Osteoblast (primary cell): ENCODE data around the gene SMIM5. TPM values are rescaled to one million over a fixed set of nuclear protein-coding genes. Genes with fewer than 3 reads are reported as not detected.

ENCODE experiments used
- DNase-seq: peaks from one replicate; pipeline ENCODE4 v3.0.0; 2011; ENCODE audit warnings: low spot score, mixed read lengths; ENCODE audit not compliant: insufficient read length; ENCODE audit errors: missing footprints
- H2AFZ ChIP-seq: 2 replicates; pipeline ENCODE4 v1.6.0; 2011; ENCODE audit warnings: mild to moderate bottlenecking, low read length
- H3K27ac ChIP-seq: 2 replicates; pipeline ENCODE4 v1.5.1; 2011; ENCODE audit warnings: mild to moderate bottlenecking, low read depth, low read length, moderate library complexity
- H3K27me3 ChIP-seq: 2 replicates; pipeline ENCODE4 v1.6.0; 2012; ENCODE audit warnings: mild to moderate bottlenecking, control low read depth, inconsistent platforms, low read length, moderate library complexity; ENCODE audit not compliant: insufficient read depth
- H3K36me3 ChIP-seq: 2 replicates; pipeline ENCODE4 v1.5.1; 2011; ENCODE audit warnings: mild to moderate bottlenecking, low read length, control low read depth, moderate library complexity; ENCODE audit not compliant: insufficient read depth
- H3K4me1 ChIP-seq: 2 replicates; pipeline ENCODE4 v1.5.1; 2011; ENCODE audit warnings: mild to moderate bottlenecking, low read length, control low read depth, moderate library complexity; ENCODE audit not compliant: insufficient read depth
- H3K4me2 ChIP-seq: 2 replicates; pipeline ENCODE4 v1.6.0; 2011; ENCODE audit warnings: mild to moderate bottlenecking, low read length; ENCODE audit not compliant: insufficient read depth
- H3K4me3 ChIP-seq: fragments of 200-600 bp; sonication (generic); 3 replicates; pipeline ENCODE4 v1.5.1; 2012; ENCODE audit warnings: mild to moderate bottlenecking, low read length, inconsistent platforms; ENCODE audit not compliant: insufficient read depth
- H3K79me2 ChIP-seq: 2 replicates; pipeline ENCODE4 v1.6.0; 2012; ENCODE audit warnings: mild to moderate bottlenecking, low read length, control low read depth, inconsistent platforms; ENCODE audit not compliant: insufficient read depth
- H3K9me3 ChIP-seq: 2 replicates; pipeline ENCODE4 v1.5.1; 2011; ENCODE audit warnings: low read depth, low read length, control low read depth
- H4K20me1 ChIP-seq: 2 replicates; pipeline ENCODE4 v1.6.0; 2012; ENCODE audit warnings: mild to moderate bottlenecking, low read length, control low read depth; ENCODE audit not compliant: insufficient read depth
- total RNA-seq: library from RNA; depleted of rRNA; stranded (reverse); fragments of >200 nt; gene quantifications from 2 replicates; pipeline ENCODE4 v1.2.3, GENCODE V29; 2012
- TF ChIP-seq, protein P1 (sequence below): IDR thresholded peaks from 2 replicates; pipeline ENCODE4 v1.5.1; 2011; ENCODE audit warnings: mild to moderate bottlenecking, low read depth, low read length, moderate library complexity; ENCODE audit errors: extremely low read depth

SMIM5 gene
- total RNA-seq, 1 donor = not detected

DNA sequence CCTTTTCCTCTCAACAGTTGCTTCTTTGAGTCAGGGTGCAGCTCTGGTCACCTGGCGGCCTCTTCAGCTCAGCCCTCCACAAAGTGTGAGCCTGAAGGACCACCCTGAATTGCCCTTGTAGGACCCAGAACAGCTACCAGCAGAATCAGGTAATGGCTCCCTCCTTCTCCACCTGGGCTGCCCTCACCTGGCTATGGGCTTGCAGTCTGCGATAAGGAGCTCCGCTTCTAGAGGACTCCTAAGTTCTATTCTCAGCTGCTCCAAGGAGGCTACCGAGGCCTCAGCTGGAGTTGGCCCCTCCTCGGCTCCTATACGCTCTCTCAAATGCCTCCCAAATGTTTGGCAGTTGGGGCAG, 13.4 kb downstream of the SMIM5 start:
- Histone ChIP-seq H3K79me2 (no peaks in the 10 kb centered on the region), H2AFZ (no peak overlapping the region), H3K4me3 (no peak overlapping the region), H3K9me3 (no peaks in the 10 kb centered on the region), H3K27me3 (no peaks in the 10 kb centered on the region), H3K4me1 (no peaks in the 10 kb centered on the region), H3K27ac (no peak overlapping the region), H3K4me2 (no peak overlapping the region), H4K20me1 (no peaks in the 10 kb centered on the region), H3K36me3 (peaks cover 23% of the 10 kb centered on the region)
- no peak for DNase-seq
- TF ChIP-seq, protein P1, sequence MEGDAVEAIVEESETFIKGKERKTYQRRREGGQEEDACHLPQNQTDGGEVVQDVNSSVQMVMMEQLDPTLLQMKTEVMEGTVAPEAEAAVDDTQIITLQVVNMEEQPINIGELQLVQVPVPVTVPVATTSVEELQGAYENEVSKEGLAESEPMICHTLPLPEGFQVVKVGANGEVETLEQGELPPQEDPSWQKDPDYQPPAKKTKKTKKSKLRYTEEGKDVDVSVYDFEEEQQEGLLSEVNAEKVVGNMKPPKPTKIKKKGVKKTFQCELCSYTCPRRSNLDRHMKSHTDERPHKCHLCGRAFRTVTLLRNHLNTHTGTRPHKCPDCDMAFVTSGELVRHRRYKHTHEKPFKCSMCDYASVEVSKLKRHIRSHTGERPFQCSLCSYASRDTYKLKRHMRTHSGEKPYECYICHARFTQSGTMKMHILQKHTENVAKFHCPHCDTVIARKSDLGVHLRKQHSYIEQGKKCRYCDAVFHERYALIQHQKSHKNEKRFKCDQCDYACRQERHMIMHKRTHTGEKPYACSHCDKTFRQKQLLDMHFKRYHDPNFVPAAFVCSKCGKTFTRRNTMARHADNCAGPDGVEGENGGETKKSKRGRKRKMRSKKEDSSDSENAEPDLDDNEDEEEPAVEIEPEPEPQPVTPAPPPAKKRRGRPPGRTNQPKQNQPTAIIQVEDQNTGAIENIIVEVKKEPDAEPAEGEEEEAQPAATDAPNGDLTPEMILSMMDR = no peak

DNA sequence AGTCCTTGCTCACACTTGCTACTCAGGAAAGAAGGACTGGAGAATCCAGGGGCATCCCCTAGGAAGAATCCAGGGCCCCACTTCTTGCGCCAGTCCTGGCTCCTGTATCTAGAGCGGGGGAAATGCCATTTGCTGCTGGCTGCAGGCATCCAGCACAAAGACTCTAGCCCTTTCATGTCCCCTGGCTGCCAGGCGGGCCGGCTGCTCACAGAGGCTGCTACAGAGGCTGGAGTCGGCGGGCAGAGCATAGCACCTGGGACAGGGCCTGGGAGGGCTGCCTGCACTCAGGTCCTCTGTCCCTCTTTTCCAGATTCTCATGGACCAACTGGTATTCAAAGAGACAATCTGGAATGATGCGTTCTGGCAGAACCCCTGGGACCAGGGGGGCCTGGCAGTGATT, 13.8 kb downstream of the SMIM5 start:
- no peaks in the 10 kb centered on the region for H3K79me2 ChIP-seq
- no peak overlapping the region for H3K4me3 ChIP-seq
- H3K9me3 ChIP-seq = no peaks in the 10 kb centered on the region
- H2AFZ ChIP-seq = no peak overlapping the region
- H3K36me3 ChIP-seq = peaks cover 23% of the 10 kb centered on the region
- no peaks in the 10 kb centered on the region for H3K27me3 ChIP-seq
- H3K4me2 ChIP-seq = no peak overlapping the region
- no peaks in the 10 kb centered on the region for H3K4me1 ChIP-seq
- TF ChIP-seq, protein P1 = no peak
- H4K20me1 ChIP-seq = no peaks in the 10 kb centered on the region
- no peak for DNase-seq
- no peak overlapping the region for H3K27ac ChIP-seq

DNA sequence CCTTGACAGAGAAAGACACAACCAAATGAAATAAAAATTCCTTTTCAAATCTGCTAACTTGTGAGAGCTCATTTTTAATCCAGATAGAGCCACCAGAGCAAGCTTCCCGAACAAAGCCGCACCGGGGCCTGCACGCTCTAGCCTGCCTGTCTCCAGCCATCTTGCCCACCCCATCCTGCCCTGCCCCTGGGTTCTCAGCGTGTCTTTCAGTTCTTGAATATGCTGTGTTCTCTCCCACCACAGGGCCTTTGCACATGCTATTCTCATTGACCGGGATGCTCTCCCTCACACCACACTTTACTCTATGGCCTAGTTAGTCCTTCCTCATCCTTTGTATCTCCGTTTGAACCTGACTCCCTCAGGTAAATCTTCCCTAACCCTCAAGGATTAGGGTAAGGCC, 14.7 kb downstream of the SMIM5 start:
- Histone ChIP-seq H3K79me2 (no peaks in the 10 kb centered on the region), H3K27me3 (no peaks in the 10 kb centered on the region), H2AFZ (no peak overlapping the region), H3K4me3 (no peak overlapping the region), H3K36me3 (peaks cover 23% of the 10 kb centered on the region), H4K20me1 (no peaks in the 10 kb centered on the region), H3K9me3 (no peaks in the 10 kb centered on the region), H3K4me2 (no peak overlapping the region), H3K27ac (no peak overlapping the region), H3K4me1 (no peaks in the 10 kb centered on the region)
- no peak for DNase-seq
- TF ChIP-seq, protein P1 = no peak

DNA sequence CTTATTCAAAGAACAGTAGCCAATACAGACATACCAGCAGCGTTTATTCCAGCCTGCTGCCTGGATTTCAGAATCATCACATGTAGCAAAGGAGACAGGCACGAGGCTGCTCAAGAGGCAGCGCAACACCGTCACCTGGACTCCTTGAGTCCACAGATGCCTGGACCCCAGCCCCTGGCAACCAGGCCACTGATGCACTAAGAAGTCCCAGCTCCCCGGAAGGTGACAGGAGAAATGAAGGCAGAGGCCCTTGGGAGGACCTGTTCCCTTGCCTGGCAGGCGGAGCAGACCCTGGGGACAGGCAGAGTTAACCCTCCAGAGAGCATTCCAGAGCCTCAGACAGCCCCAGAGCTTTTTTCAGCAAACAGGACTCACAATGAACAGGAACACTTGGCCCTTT, 16.5 kb downstream of the SMIM5 start:
- Histone ChIP-seq H3K27ac (no peak overlapping the region), H2AFZ (no peak overlapping the region), H3K4me3 (no peak overlapping the region), H3K79me2 (no peaks in the 10 kb centered on the region), H4K20me1 (no peaks in the 10 kb centered on the region), H3K4me2 (no peak overlapping the region), H3K36me3 (peaks cover 24% of the 10 kb centered on the region), H3K27me3 (no peaks in the 10 kb centered on the region), H3K4me1 (no peaks in the 10 kb centered on the region), H3K9me3 (no peaks in the 10 kb centered on the region)
- TF ChIP-seq, protein P1 = no peak
- no peak for DNase-seq
